HEK293 (cell line): ENCODE results near the gene ING1.

Source experiments
- CTCF ChIA-PET: fragments of 350-600 bp; formaldehyde crosslinking; extraction: SDS; loops from one replicate; lab custom pipeline; 2021; ENCODE audit warnings: antibody characterized with exemption; lab: Yijun Ruan, JAX
- POLR2A ChIA-PET: fragments of 300-600 bp; formaldehyde crosslinking; extraction: SDS; loops from one replicate; lab custom pipeline; 2020; ENCODE audit warnings: antibody characterized with exemption, inconsistent platforms; lab: Yijun Ruan, JAX
- H3K27ac ChIP-seq: fragments of 200-500 bp; sonication (Bioruptor generic); 2 replicates; pipeline ENCODE4 v1.5.1; 2014; ENCODE audit warnings: low read depth, low read length, control low read depth, inconsistent platforms; ENCODE audit errors: extremely low read depth
- H3K36me3 ChIP-seq, 2 experiments: fragments of 200-500 bp in 1 of 2; sonication (Bioruptor generic) in 1 of 2; 1 replicate in 1 of 2; 2 replicates in 1 of 2; pipeline ENCODE4 v1.5.1; 2014 to 2017; ENCODE audit warnings: inconsistent platforms in 2 of 2, low read length in 2 of 2; ENCODE audit not compliant: control insufficient read depth in 2 of 2, insufficient read depth in 1 of 2
- H3K4me1 ChIP-seq: fragments of 200-500 bp; sonication (Bioruptor generic); 2 replicates; pipeline ENCODE4 v1.5.1; 2014; ENCODE audit warnings: mild to moderate bottlenecking, low read length, inconsistent platforms; ENCODE audit not compliant: control insufficient read depth, insufficient read depth
- H3K4me3 ChIP-seq: 2 replicates; pipeline ENCODE4 v1.5.1; 2011; ENCODE audit warnings: low read depth, mild to moderate bottlenecking, control low read depth, low read length, moderate library complexity
- H3K9me3 ChIP-seq: fragments of 200-500 bp; sonication (Bioruptor generic); 2 replicates; pipeline ENCODE4 v1.5.1; 2014; ENCODE audit warnings: low read depth, low read length, inconsistent platforms; ENCODE audit not compliant: control insufficient read depth, insufficient read depth
- CTCF ChIP-seq: fragments of 450-650 bp; formaldehyde crosslinking; IDR thresholded peaks from 2 replicates; pipeline ENCODE4 v1.5.1; 2016; ENCODE audit warnings: missing biosample characterization, missing genetic modification characterization
- GLIS2 ChIP-seq: fragments of 450-650 bp; formaldehyde crosslinking; IDR thresholded peaks from 2 replicates; pipeline ENCODE4 v1.5.1; 2016; ENCODE audit warnings: missing biosample characterization, missing genetic modification characterization
- REST ChIP-seq: fragments of 450-650 bp; formaldehyde crosslinking; IDR thresholded peaks from 2 replicates; pipeline ENCODE4 v1.5.1; 2016; ENCODE audit warnings: missing biosample characterization, missing genetic modification characterization
- SP7 ChIP-seq: fragments of 450-650 bp; formaldehyde crosslinking; IDR thresholded peaks from 2 replicates; pipeline ENCODE4 v1.5.1; 2016; ENCODE audit warnings: missing biosample characterization, missing genetic modification characterization
- TSHZ1 ChIP-seq: fragments of 450-650 bp; formaldehyde crosslinking; IDR thresholded peaks from 2 replicates; pipeline ENCODE4 v1.5.1; 2016; ENCODE audit warnings: missing biosample characterization, missing genetic modification characterization, borderline replicate concordance
- YY2 ChIP-seq: fragments of 450-650 bp; formaldehyde crosslinking; IDR thresholded peaks from 2 replicates; pipeline ENCODE4 v1.5.1; 2016; ENCODE audit warnings: missing biosample characterization, missing genetic modification characterization
- ZFP3 ChIP-seq: fragments of 450-650 bp; formaldehyde crosslinking; IDR thresholded peaks from 2 replicates; pipeline ENCODE4 v1.5.1; 2016; ENCODE audit warnings: low read depth, missing biosample characterization, missing genetic modification characterization
- ZNF140 ChIP-seq: fragments of 450-650 bp; formaldehyde crosslinking; IDR thresholded peaks from 2 replicates; pipeline ENCODE4 v1.5.1; 2016; ENCODE audit warnings: missing biosample characterization, missing genetic modification characterization
- ZNF174 ChIP-seq: fragments of 450-650 bp; formaldehyde crosslinking; IDR thresholded peaks from 2 replicates; pipeline ENCODE4 v1.5.0; 2017; ENCODE audit warnings: missing biosample characterization, mild to moderate bottlenecking, missing genetic modification characterization
- ZNF292 ChIP-seq: fragments of 450-650 bp; formaldehyde crosslinking; IDR thresholded peaks from 2 replicates; pipeline ENCODE4 v1.5.1; 2016; ENCODE audit warnings: low read depth, missing biosample characterization, missing genetic modification characterization, borderline replicate concordance
- ZNF324 ChIP-seq: fragments of 450-650 bp; formaldehyde crosslinking; IDR thresholded peaks from 2 replicates; pipeline ENCODE4 v1.5.1; 2016; ENCODE audit warnings: missing biosample characterization, missing genetic modification characterization
- ZNF354C ChIP-seq: fragments of 450-650 bp; formaldehyde crosslinking; IDR thresholded peaks from 2 replicates; pipeline ENCODE4 v1.5.1; 2016; ENCODE audit warnings: missing biosample characterization, missing genetic modification characterization, low read depth, borderline replicate concordance
- ZNF394 ChIP-seq: fragments of 450-650 bp; formaldehyde crosslinking; IDR thresholded peaks from 2 replicates; pipeline ENCODE4 v1.5.1; 2016; ENCODE audit warnings: missing biosample characterization, missing genetic modification characterization, mild to moderate bottlenecking, moderate library complexity, borderline replicate concordance
- ZNF510 ChIP-seq: fragments of 450-650 bp; formaldehyde crosslinking; IDR thresholded peaks from 2 replicates; pipeline ENCODE4 v1.5.1; 2018; ENCODE audit warnings: mild to moderate bottlenecking, missing genetic modification characterization, missing biosample characterization; ENCODE audit not compliant: insufficient replicate concordance
- ZNF530 ChIP-seq: fragments of 450-650 bp; formaldehyde crosslinking; IDR thresholded peaks from 2 replicates; pipeline ENCODE4 v1.5.1; 2016; ENCODE audit warnings: low read depth, missing biosample characterization, missing genetic modification characterization
- ZNF792 ChIP-seq: fragments of 450-650 bp; formaldehyde crosslinking; IDR thresholded peaks from 2 replicates; pipeline ENCODE4 v1.5.1; 2016; ENCODE audit warnings: missing biosample characterization, missing genetic modification characterization
- TF ChIP-seq, protein P1 (sequence below): fragments of 450-650 bp; formaldehyde crosslinking; IDR thresholded peaks from 2 replicates; pipeline ENCODE4 v1.5.1; 2016; ENCODE audit warnings: missing biosample characterization, missing genetic modification characterization, low read depth
- TF ChIP-seq, protein P2 (sequence below): fragments of 450-650 bp; formaldehyde crosslinking; IDR thresholded peaks from 2 replicates; pipeline ENCODE4 v1.5.1; 2016; ENCODE audit warnings: missing biosample characterization, missing genetic modification characterization
- TF ChIP-seq, protein P3 (sequence below): fragments of 450-650 bp; formaldehyde crosslinking; IDR thresholded peaks from 2 replicates; pipeline ENCODE4 v1.5.1; 2016; ENCODE audit warnings: missing biosample characterization, missing genetic modification characterization

ING1 gene

DNA sequence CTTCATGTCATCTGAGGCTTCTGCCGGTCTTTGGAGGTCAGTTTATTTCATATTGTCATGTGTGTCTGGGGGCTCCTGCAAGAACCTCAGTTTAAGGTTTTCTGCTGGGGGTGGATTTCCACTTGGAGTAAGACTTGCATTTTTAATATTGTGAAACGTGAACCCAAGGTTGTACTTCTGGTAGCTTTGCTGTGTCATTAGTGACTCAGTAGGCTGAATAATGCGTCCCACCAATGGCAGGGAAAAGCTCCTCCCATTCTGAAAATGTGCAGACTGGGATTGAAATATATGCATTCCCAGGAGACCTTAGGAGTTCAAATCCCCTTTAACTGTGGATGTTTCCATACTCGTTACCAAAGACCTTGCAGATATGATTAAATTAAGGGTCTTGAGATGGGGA, 46.2 kb downstream of the ING1 start (continued):
- TF ChIP-seq ZNF394 (tag by site-specific recombination) (no peak), ZNF792 (tag by site-specific recombination) (no peak), TSHZ1 (tag by site-specific recombination) (no peak)
- TF ChIP-seq, all 188 proteins: peak for 0

DNA sequence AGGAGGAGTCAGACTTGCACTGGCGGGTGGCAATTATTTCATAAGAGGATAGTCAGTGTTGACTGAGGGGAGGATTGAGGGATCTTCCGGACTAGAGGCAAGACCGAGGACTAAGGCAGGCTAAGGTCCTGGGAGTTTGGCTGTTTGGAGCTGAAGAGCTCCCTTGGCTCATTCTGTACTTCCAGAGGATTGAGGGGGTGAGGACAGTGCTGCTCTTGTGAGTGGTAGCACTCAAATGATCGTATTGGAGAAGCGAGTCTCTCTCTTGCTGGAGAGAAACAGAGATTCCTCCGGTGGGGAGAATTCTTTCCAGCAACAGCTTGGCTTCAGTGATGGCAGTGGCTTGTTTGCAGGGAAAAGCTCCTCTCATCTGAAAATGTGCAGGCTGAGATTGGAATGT, 47.1 kb downstream of the ING1 start:
- ChIA-PET CTCF (no interaction called here), POLR2A (no interaction called here)
- TF ChIP-seq, protein P1, sequence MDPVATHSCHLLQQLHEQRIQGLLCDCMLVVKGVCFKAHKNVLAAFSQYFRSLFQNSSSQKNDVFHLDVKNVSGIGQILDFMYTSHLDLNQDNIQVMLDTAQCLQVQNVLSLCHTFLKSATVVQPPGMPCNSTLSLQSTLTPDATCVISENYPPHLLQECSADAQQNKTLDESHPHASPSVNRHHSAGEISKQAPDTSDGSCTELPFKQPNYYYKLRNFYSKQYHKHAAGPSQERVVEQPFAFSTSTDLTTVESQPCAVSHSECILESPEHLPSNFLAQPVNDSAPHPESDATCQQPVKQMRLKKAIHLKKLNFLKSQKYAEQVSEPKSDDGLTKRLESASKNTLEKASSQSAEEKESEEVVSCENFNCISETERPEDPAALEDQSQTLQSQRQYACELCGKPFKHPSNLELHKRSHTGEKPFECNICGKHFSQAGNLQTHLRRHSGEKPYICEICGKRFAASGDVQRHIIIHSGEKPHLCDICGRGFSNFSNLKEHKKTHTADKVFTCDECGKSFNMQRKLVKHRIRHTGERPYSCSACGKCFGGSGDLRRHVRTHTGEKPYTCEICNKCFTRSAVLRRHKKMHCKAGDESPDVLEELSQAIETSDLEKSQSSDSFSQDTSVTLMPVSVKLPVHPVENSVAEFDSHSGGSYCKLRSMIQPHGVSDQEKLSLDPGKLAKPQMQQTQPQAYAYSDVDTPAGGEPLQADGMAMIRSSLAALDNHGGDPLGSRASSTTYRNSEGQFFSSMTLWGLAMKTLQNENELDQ (tag by site-specific recombination), result no peak
- TF ChIP-seq REST (tag by site-specific recombination) (no peak), ZNF530 (no peak), ZNF354C (tag by site-specific recombination) (no peak), ZNF510 (no peak), YY2 (tag by site-specific recombination) (no peak), ZNF324 (no peak), SP7 (tag by site-specific recombination) (no peak), GLIS2 (tag by site-specific recombination) (no peak), CTCF (tag by site-specific recombination) (no peak), ZNF292 (no peak), ZFP3 (no peak), ZNF174 (tag by site-specific recombination) (no peak), ZNF140 (tag by site-specific recombination) (no peak)
- TF ChIP-seq, protein P2, sequence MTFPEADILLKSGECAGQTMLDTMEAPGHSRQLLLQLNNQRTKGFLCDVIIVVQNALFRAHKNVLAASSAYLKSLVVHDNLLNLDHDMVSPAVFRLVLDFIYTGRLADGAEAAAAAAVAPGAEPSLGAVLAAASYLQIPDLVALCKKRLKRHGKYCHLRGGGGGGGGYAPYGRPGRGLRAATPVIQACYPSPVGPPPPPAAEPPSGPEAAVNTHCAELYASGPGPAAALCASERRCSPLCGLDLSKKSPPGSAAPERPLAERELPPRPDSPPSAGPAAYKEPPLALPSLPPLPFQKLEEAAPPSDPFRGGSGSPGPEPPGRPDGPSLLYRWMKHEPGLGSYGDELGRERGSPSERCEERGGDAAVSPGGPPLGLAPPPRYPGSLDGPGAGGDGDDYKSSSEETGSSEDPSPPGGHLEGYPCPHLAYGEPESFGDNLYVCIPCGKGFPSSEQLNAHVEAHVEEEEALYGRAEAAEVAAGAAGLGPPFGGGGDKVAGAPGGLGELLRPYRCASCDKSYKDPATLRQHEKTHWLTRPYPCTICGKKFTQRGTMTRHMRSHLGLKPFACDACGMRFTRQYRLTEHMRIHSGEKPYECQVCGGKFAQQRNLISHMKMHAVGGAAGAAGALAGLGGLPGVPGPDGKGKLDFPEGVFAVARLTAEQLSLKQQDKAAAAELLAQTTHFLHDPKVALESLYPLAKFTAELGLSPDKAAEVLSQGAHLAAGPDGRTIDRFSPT (tag by site-specific recombination), result no peak
- TF ChIP-seq, protein P3, sequence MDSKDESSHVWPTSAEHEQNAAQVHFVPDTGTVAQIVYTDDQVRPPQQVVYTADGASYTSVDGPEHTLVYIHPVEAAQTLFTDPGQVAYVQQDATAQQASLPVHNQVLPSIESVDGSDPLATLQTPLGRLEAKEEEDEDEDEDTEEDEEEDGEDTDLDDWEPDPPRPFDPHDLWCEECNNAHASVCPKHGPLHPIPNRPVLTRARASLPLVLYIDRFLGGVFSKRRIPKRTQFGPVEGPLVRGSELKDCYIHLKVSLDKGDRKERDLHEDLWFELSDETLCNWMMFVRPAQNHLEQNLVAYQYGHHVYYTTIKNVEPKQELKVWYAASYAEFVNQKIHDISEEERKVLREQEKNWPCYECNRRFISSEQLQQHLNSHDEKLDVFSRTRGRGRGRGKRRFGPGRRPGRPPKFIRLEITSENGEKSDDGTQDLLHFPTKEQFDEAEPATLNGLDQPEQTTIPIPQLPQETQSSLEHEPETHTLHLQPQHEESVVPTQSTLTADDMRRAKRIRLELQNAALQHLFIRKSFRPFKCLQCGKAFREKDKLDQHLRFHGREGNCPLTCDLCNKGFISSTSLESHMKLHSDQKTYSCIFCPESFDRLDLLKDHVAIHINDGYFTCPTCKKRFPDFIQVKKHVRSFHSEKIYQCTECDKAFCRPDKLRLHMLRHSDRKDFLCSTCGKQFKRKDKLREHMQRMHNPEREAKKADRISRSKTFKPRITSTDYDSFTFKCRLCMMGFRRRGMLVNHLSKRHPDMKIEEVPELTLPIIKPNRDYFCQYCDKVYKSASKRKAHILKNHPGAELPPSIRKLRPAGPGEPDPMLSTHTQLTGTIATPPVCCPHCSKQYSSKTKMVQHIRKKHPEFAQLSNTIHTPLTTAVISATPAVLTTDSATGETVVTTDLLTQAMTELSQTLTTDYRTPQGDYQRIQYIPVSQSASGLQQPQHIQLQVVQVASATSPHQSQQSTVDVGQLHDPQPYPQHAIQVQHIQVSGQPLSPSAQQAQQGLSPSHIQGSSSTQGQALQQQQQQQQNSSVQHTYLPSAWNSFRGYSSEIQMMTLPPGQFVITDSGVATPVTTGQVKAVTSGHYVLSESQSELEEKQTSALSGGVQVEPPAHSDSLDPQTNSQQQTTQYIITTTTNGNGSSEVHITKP (tag by site-specific recombination), result no peak

More for the DNA sequence above, 47.1 kb downstream of the ING1 start:
- Histone ChIP-seq H3K4me1 (no peaks in the 10 kb centered on the region), H3K36me3 (no peaks in the 10 kb centered on the region), H3K27ac (no peak overlapping the region), H3K9me3 (no peaks in the 10 kb centered on the region), H3K4me3 (no peak overlapping the region)
